ENCODE results near the gene PWP2. TPM values are rescaled to one million over a fixed set of nuclear protein-coding genes. Genes with fewer than 3 reads are reported as not detected.

Gene PWP2
- total RNA-seq, 1 donor = 4.0 TPM

GRCh38 chr21:44072111-44072510 lies 35.1 kb upstream of the PWP2 start:
- no peak for TF ChIP-seq CTCF (IDR thresholded peaks at IDR 0.05; ENCODE audit: insufficient read depth, low read length)
- DNase-seq (ENCODE audit: low read depth) = no peak
- H3K4me3 ChIP-seq (ENCODE audit: low read depth, low read length) = no peak overlapping the region

GRCh38 chr21:44074315-44074958 lies 32.8 kb upstream of the PWP2 start:
- H3K4me3 ChIP-seq (ENCODE audit: low read depth, low read length) = no peak overlapping the region
- no peak for TF ChIP-seq CTCF (IDR thresholded peaks at IDR 0.05; ENCODE audit: insufficient read depth, low read length)
- no peak for DNase-seq (ENCODE audit: low read depth)

GRCh38 chr21:44076316-44076715 lies 30.9 kb upstream of the PWP2 start:
- no peak for DNase-seq (ENCODE audit: low read depth)
- no peak overlapping the region for H3K4me3 ChIP-seq (ENCODE audit: low read depth, low read length)
- TF ChIP-seq CTCF (IDR thresholded peaks at IDR 0.05; ENCODE audit: insufficient read depth, low read length) = no peak

GRCh38 chr21:44078411-44078981 lies 28.7 kb upstream of the PWP2 start:
- TF ChIP-seq CTCF (IDR thresholded peaks at IDR 0.05; ENCODE audit: insufficient read depth, low read length) = no peak

GRCh38 chr21:44079446-44079845 lies 27.8 kb upstream of the PWP2 start:
- no peak for DNase-seq (ENCODE audit: low read depth)
- TF ChIP-seq CTCF (IDR thresholded peaks at IDR 0.05; ENCODE audit: insufficient read depth, low read length) = no peak
- H3K4me3 ChIP-seq (ENCODE audit: low read depth, low read length) = no peak overlapping the region

More at GRCh38 chr21:44078411-44078981, 28.7 kb upstream of the PWP2 start:
- DNase-seq (ENCODE audit: low read depth) = no peak
- no peak overlapping the region for H3K4me3 ChIP-seq (ENCODE audit: low read depth, low read length)

GRCh38 chr21:44079846-44080245 lies 27.4 kb upstream of the PWP2 start:
- TF ChIP-seq CTCF (IDR thresholded peaks at IDR 0.05; ENCODE audit: insufficient read depth, low read length) = no peak
- no peak for DNase-seq (ENCODE audit: low read depth)
- H3K4me3 ChIP-seq (ENCODE audit: low read depth, low read length) = no peak overlapping the region
